ENCODE data around the gene ALDH1A2. TPM values are rescaled to one million over a fixed set of nuclear protein-coding genes. Genes with fewer than 3 reads are reported as not detected.

Gene ALDH1A2
- polyA plus RNA-seq, 1 donor from 2014 or later: 0.24 TPM

- Histone ChIP-seq H3K4me3 (ENCODE audit: low read length) (no peak overlapping the region), H3K36me3 (ENCODE audit: insufficient read depth, low read length) (no peaks in the 10 kb centered on the region), H3K27me3 (ENCODE audit: insufficient read depth, low read depth, low read length) (no peaks in the 10 kb centered on the region), H4K20me1 (ENCODE audit: insufficient read depth) (no peaks in the 10 kb centered on the region), H3K79me2 (replicated peaks; ENCODE audit: insufficient read depth, low read length) (no peaks in the 10 kb centered on the region), H3K9ac (ENCODE audit: low read length) (no peak overlapping the region), H3K27ac (ENCODE audit: low read length) (no peak overlapping the region), H2AFZ (ENCODE audit: low read depth, low read length) (no peak overlapping the region), H3K4me2 (ENCODE audit: low read length) (no peak overlapping the region), H3K9me2 (ENCODE audit: insufficient read depth, low read length) (no peaks in the 10 kb centered on the region), H3F3A (ENCODE audit: insufficient read depth, low read length, poor library complexity, severe bottlenecking) (no peaks in the 10 kb centered on the region), H3K9me3 (ENCODE audit: low read length) (no peaks in the 10 kb centered on the region)
- no peak for TF ChIP-seq TAF1 (IDR thresholded peaks at IDR 0.05; ENCODE audit: low read depth)
- no peak for TF ChIP-seq EZH2 (IDR thresholded peaks at IDR 0.05; ENCODE audit: borderline replicate concordance, insufficient read depth, low read length, poor library complexity, severe bottlenecking)
- no peak for TF ChIP-seq CTCF (IDR thresholded peaks at IDR 0.05; ENCODE audit: poor library complexity, severe bottlenecking)
- no peak for TF ChIP-seq EP300 (conservative IDR thresholded peaks at IDR 0.05; ENCODE audit: poor library complexity, severe bottlenecking)
- TF ChIP-seq SMC3 (conservative IDR thresholded peaks at IDR 0.05; ENCODE audit: poor library complexity): no peak
These were observed 116.9 kb downstream of the ALDH1A2 start for GRCh38 chr15:57948351-57949289.

- Histone ChIP-seq H3K4me3 (ENCODE audit: low read length) (no peak overlapping the region), H3K79me2 (replicated peaks; ENCODE audit: insufficient read depth, low read length) (no peaks in the 10 kb centered on the region), H3K9me3 (ENCODE audit: low read length) (no peaks in the 10 kb centered on the region), H4K20me1 (ENCODE audit: insufficient read depth) (no peaks in the 10 kb centered on the region), H3K4me2 (ENCODE audit: low read length) (no peak overlapping the region), H3K27ac (ENCODE audit: low read length) (no peak overlapping the region), H3K9me2 (ENCODE audit: insufficient read depth, low read length) (no peaks in the 10 kb centered on the region), H3F3A (ENCODE audit: insufficient read depth, low read length, poor library complexity, severe bottlenecking) (no peaks in the 10 kb centered on the region), H2AFZ (ENCODE audit: low read depth, low read length) (no peak overlapping the region), H3K9ac (ENCODE audit: low read length) (no peak overlapping the region), H3K27me3 (ENCODE audit: insufficient read depth, low read depth, low read length) (no peaks in the 10 kb centered on the region), H3K36me3 (ENCODE audit: insufficient read depth, low read length) (no peaks in the 10 kb centered on the region)
- TF ChIP-seq EP300 (conservative IDR thresholded peaks at IDR 0.05; ENCODE audit: poor library complexity, severe bottlenecking): no peak
- no peak for TF ChIP-seq REST (IDR thresholded peaks at IDR 0.05; ENCODE audit: borderline replicate concordance)
- TF ChIP-seq CTCF (IDR thresholded peaks at IDR 0.05; ENCODE audit: poor library complexity, severe bottlenecking): no peak
- TF ChIP-seq RAD21 (conservative IDR thresholded peaks at IDR 0.05): no peak
These were observed 117.7 kb downstream of the ALDH1A2 start for GRCh38 chr15:57947781-57948180.

All from neural cell (in vitro differentiated cells).